GM06990 (cell line): Measurements from ENCODE around the gene KCNG2.

Experiments
- DNase-seq: peaks from one replicate; pipeline ENCODE4 v3.0.0-alpha.2; 2011; ENCODE audit not compliant: insufficient read length; ENCODE audit errors: extremely low read depth
- H3K27me3 ChIP-seq: replicated peaks from 2 replicates; pipeline ENCODE4 v1.6.0; 2011; ENCODE audit warnings: low read length; ENCODE audit not compliant: control insufficient read depth, insufficient read depth
- H3K36me3 ChIP-seq: 2 replicates; pipeline ENCODE4 v1.5.1; 2011; ENCODE audit warnings: low read length; ENCODE audit not compliant: control insufficient read depth, insufficient read depth
- H3K4me3 ChIP-seq: replicated peaks from 2 replicates; pipeline ENCODE4 v1.5.1; 2011; ENCODE audit warnings: low read depth, mild to moderate bottlenecking, control low read depth, low read length
- CTCF ChIP-seq: IDR thresholded peaks from 2 replicates; pipeline ENCODE4 v1.5.1; 2011; ENCODE audit warnings: low read length, control low read depth, mild to moderate bottlenecking, inconsistent platforms; ENCODE audit not compliant: insufficient read depth, poor library complexity, severe bottlenecking

KCNG2 gene

GRCh38 chr18:79910563-79911343 lies 113.0 kb downstream of the KCNG2 start:
- Histone ChIP-seq H3K4me3 (no peak overlapping the region), H3K27me3 (no peaks in the 10 kb centered on the region), H3K36me3 (peaks cover 4% of the 10 kb centered on the region)
- no peak for DNase-seq
- no peak for TF ChIP-seq CTCF

- DNase-seq, result no peak
- H3K4me3 ChIP-seq, result no peak overlapping the region
- peaks cover 7% of the 10 kb centered on the region for H3K36me3 ChIP-seq
- H3K27me3 ChIP-seq, result no peaks in the 10 kb centered on the region
- no peak for TF ChIP-seq CTCF
Observed at GRCh38 chr18:79911344-79912270, 113.9 kb downstream of the KCNG2 start.

DNA sequence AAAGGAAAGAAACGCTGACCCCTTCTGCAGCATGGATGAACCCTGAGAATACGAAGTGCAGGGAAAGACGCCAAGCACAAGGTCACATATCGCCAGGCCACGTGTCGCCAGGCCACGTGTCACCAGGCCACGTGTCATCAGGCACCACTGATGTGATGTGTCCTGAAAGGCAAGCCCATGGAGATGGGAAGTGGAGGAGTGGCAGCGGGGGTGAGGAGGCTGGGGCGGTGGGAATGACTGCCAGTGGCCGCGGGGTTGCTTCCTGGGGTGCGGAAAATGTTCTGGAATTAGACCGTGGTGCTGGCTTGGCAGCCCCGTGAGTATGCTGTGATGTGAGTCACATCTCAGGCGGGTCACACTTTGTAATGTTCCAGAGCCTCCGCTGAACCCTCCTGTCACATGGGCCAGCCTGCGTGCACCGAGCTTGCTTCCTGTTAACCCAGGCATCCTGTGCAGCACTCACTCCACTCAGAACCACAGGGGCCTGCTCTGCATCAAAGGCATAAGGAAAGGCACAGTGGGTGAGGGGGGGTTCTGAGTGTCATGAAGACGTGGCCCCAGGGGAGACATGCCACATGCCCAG lies 114.8 kb downstream of the KCNG2 start:
- H3K36me3 ChIP-seq, result peaks cover 12% of the 10 kb centered on the region
- no peak for DNase-seq
- H3K4me3 ChIP-seq, result no peak overlapping the region
- no peak for TF ChIP-seq CTCF
- no peaks in the 10 kb centered on the region for H3K27me3 ChIP-seq

DNA sequence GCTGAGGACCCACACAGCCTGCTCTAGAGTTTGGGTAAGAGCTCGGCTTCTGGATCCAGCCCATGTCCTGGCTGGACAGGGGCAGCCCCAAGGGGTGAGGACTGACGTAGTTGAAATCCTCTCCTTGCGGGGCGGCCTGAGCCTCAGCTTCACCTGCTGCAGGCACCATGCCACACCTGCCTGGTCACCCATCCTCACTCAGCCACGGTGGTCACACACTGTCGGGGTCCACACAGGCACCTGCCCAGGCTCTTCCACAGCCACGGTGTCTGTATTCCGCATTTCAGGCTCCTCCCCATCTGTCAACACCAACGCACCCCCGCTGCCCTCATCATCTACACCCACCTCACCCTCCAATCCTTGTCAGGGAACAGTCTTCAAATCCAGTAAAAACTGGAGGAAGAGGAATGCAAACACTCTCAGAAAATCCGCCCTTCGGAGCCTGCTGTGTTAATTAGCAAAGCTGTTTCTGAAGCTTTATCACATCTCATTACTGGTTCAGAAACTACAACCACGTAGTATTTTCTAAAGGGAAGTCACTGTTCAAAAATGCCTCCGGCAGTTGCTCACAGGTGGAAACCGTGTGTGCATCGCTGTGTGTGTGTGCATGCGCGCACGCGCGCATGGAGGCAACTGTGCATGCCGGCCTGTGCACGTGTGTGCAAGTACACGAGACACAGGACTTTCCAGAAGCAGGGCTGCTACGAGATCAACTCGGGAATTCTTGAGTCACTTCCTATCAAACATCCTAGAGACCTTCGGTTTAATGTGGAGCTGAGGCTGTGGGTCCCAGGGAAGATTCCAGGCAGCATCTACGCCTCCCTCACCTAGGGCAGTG lies 115.5 kb downstream of the KCNG2 start:
- Histone ChIP-seq H3K27me3 (no peaks in the 10 kb centered on the region), H3K36me3 (peaks cover 12% of the 10 kb centered on the region), H3K4me3 (no peak overlapping the region)
- TF ChIP-seq CTCF, result no peak
- no peak for DNase-seq

GRCh38 chr18:79914614-79915160 lies 116.9 kb downstream of the KCNG2 start:
- no peak overlapping the region for H3K4me3 ChIP-seq
- no peak for DNase-seq
- peaks cover 17% of the 10 kb centered on the region for H3K36me3 ChIP-seq
- no peaks in the 10 kb centered on the region for H3K27me3 ChIP-seq
- TF ChIP-seq CTCF, result no peak
